H9 (cell line): ENCODE measurements around the gene WNT4. TPM values are rescaled to one million over a fixed set of nuclear protein-coding genes. Genes with fewer than 3 reads are reported as not detected.

ENCODE experiments used
- DNase-seq: peaks from one replicate; pipeline ENCODE4 v3.0.0-alpha.2; 2017
- H2AFZ ChIP-seq: one replicate; pipeline ENCODE4 v1.6.1; 2013; ENCODE audit warnings: mild to moderate bottlenecking, low read length, control low read depth, moderate library complexity
- H2AK5ac ChIP-seq: 2 replicates; pipeline ENCODE4 v1.6.1; 2013; ENCODE audit warnings: low read length, control low read depth, mixed read lengths; ENCODE audit not compliant: insufficient read length
- H2BK120ac ChIP-seq: one replicate; pipeline ENCODE4 v1.6.1; 2013; ENCODE audit warnings: low read depth, mild to moderate bottlenecking, low read length, control low read depth, inconsistent platforms; ENCODE audit not compliant: poor library complexity, severe bottlenecking
- H2BK12ac ChIP-seq: 2 replicates; pipeline ENCODE4 v1.6.1; 2013; ENCODE audit warnings: low read length, control low read depth, mixed read lengths, low read depth; ENCODE audit not compliant: insufficient read length
- H2BK15ac ChIP-seq: 2 replicates; pipeline ENCODE4 v1.6.1; 2013; ENCODE audit warnings: low read depth, low read length, control low read depth
- H2BK20ac ChIP-seq: one replicate; pipeline ENCODE4 v1.6.1; 2013; ENCODE audit warnings: low read depth, mild to moderate bottlenecking, low read length, control low read depth, inconsistent platforms; ENCODE audit not compliant: poor library complexity, severe bottlenecking
- H2BK5ac ChIP-seq: 2 replicates; pipeline ENCODE4 v1.6.1; 2013; ENCODE audit warnings: low read length, control low read depth, mixed read lengths; ENCODE audit not compliant: insufficient read length
- H3K14ac ChIP-seq: 2 replicates; pipeline ENCODE4 v1.6.1; 2013; ENCODE audit warnings: low read length, control low read depth; ENCODE audit not compliant: insufficient read depth
- H3K18ac ChIP-seq: 2 replicates; pipeline ENCODE4 v1.6.1; 2013; ENCODE audit warnings: low read depth, mild to moderate bottlenecking, mixed read lengths, low read length, control low read depth; ENCODE audit not compliant: insufficient read length
- H3K23ac ChIP-seq: 2 replicates; pipeline ENCODE4 v1.6.1; 2013; ENCODE audit warnings: low read length, control low read depth, mixed read lengths, low read depth; ENCODE audit not compliant: insufficient read length
- H3K23me2 ChIP-seq: 2 replicates; pipeline ENCODE4 v1.6.1; 2013; ENCODE audit warnings: low read depth, mild to moderate bottlenecking, mixed read lengths, low read length, control low read depth; ENCODE audit not compliant: insufficient read length, poor library complexity, severe bottlenecking
- H3K27ac ChIP-seq: 2 replicates; pipeline ENCODE4 v1.5.1; 2013; ENCODE audit warnings: low read length, control low read depth, mixed read lengths, low read depth; ENCODE audit not compliant: insufficient read length
- H3K27me3 ChIP-seq: 2 replicates; pipeline ENCODE4 v1.6.1; 2013; ENCODE audit warnings: low read length, control low read depth, inconsistent platforms; ENCODE audit not compliant: insufficient read depth
- H3K4ac ChIP-seq: 2 replicates; pipeline ENCODE4 v1.6.1; 2013; ENCODE audit warnings: low read depth, mild to moderate bottlenecking, control low read depth, inconsistent platforms, low read length, moderate library complexity
- H3K4me1 ChIP-seq: 2 replicates; pipeline ENCODE4 v1.6.1; 2013; ENCODE audit warnings: low read length, control low read depth, inconsistent platforms; ENCODE audit not compliant: insufficient read depth
- H3K4me2 ChIP-seq: 2 replicates; pipeline ENCODE4 v1.6.1; 2013; ENCODE audit warnings: low read length, control low read depth, mixed read lengths; ENCODE audit not compliant: insufficient read length, insufficient read depth
- H3K56ac ChIP-seq: 2 replicates; pipeline ENCODE4 v1.6.1; 2013; ENCODE audit warnings: low read depth, mild to moderate bottlenecking, mixed read lengths, low read length, control low read depth; ENCODE audit not compliant: insufficient read length
- H3K79me1 ChIP-seq: 2 replicates; pipeline ENCODE4 v1.6.1; 2013; ENCODE audit warnings: low read depth, mild to moderate bottlenecking, moderate library complexity, low read length, control low read depth, inconsistent platforms; ENCODE audit not compliant: insufficient read depth, poor library complexity, severe bottlenecking
- H3K79me2 ChIP-seq: 2 replicates; pipeline ENCODE4 v1.6.1; 2013; ENCODE audit warnings: low read length, control low read depth, inconsistent platforms; ENCODE audit not compliant: insufficient read depth
- H3K9ac ChIP-seq: 2 replicates; pipeline ENCODE4 v1.6.1; 2013; ENCODE audit warnings: low read length, control low read depth, mixed read lengths; ENCODE audit not compliant: insufficient read length; ENCODE audit errors: extremely low read depth
- H3K9me3 ChIP-seq: one replicate; pipeline ENCODE4 v1.6.1; 2013; ENCODE audit warnings: low read depth, low read length, inconsistent platforms; ENCODE audit not compliant: control insufficient read depth
- H3T11ph ChIP-seq: one replicate; pipeline ENCODE4 v1.6.1; 2013; ENCODE audit warnings: mild to moderate bottlenecking, low read length, control low read depth, inconsistent platforms
- H4K20me1 ChIP-seq: one replicate; pipeline ENCODE4 v1.6.1; 2013; ENCODE audit not compliant: control insufficient read depth, insufficient read length, insufficient read depth
- H4K5ac ChIP-seq: 2 replicates; pipeline ENCODE4 v1.6.1; 2013; ENCODE audit warnings: low read depth, mild to moderate bottlenecking, mixed read lengths, low read length, control low read depth; ENCODE audit not compliant: insufficient read length
- H4K8ac ChIP-seq: replicated peaks from 2 replicates; pipeline ENCODE4 v1.6.1; 2013; ENCODE audit warnings: low read length, control low read depth, mixed read lengths, low read depth; ENCODE audit not compliant: insufficient read length
- H4K91ac ChIP-seq: 2 replicates; pipeline ENCODE4 v1.6.1; 2013; ENCODE audit warnings: low read depth, mild to moderate bottlenecking, moderate library complexity, mixed read lengths, low read length, control low read depth; ENCODE audit not compliant: insufficient read length
- H3K27ac Mint-ChIP-seq, 3 experiments: 2 replicates in 2 of 3; 3 replicates in 1 of 3; pipeline ENCODE4 v1.8.0; 2020 to 2021; ENCODE audit warnings: mixed read lengths in 3 of 3, mild to moderate bottlenecking in 1 of 3, moderate library complexity in 1 of 3
- H3K27me3 Mint-ChIP-seq: 2 replicates; pipeline ENCODE4 v1.8.0; 2021; ENCODE audit warnings: low read depth, mild to moderate bottlenecking, moderate library complexity, mixed read lengths
- H3K36me3 Mint-ChIP-seq, 3 experiments: 2 replicates in 2 of 3; 3 replicates in 1 of 3; pipeline ENCODE4 v1.8.0; 2020 to 2021; ENCODE audit warnings: low read depth in 3 of 3, mixed read lengths in 3 of 3; ENCODE audit not compliant: insufficient read depth in 1 of 3
- H3K4me1 Mint-ChIP-seq, 2 experiments: 2 replicates each; pipeline ENCODE4 v1.8.0; 2020; ENCODE audit warnings: mixed read lengths in 2 of 2
- H3K4me3 Mint-ChIP-seq, 2 experiments: 2 replicates in 1 of 2; 3 replicates in 1 of 2; pipeline ENCODE4 v1.8.0; 2020 to 2021; ENCODE audit warnings: mild to moderate bottlenecking in 2 of 2, mixed read lengths in 2 of 2, moderate library complexity in 1 of 2
- H3K9me3 Mint-ChIP-seq, 2 experiments: 2 replicates in 1 of 2; 3 replicates in 1 of 2; pipeline ENCODE4 v1.8.0; 2020; ENCODE audit warnings: mild to moderate bottlenecking in 2 of 2, mixed read lengths in 2 of 2, moderate library complexity in 1 of 2
- WGBS: extraction: QIAGEN DNeasy Blood & Tissue Kit; methylation state at CpG from one replicate; pipeline ENCODE4 v1.1.7; 2013; ENCODE audit warnings: missing lambda C conversion rate, low lambda C conversion rate, mixed read lengths; ENCODE audit not compliant: insufficient read length; ENCODE audit errors: extremely low coverage; 5-methylcytosine and 5-hydroxymethylcytosine counted together
- total RNA-seq: library from RNA; stranded (reverse); gene quantifications from 2 replicates; pipeline ENCODE4 v1.2.1, GENCODE V29; 2021
- TF ChIP-seq, protein P1 (sequence below): fragments of 200-600 bp; sonication (generic); conservative IDR thresholded peaks from 3 replicates; pipeline ENCODE4 v1.8.0; 2021; ENCODE audit warnings: antibody characterized with exemption, mild to moderate bottlenecking

WNT4 gene
- total RNA-seq, 1 experiment from 2014 or later: 1.4 TPM

DNA sequence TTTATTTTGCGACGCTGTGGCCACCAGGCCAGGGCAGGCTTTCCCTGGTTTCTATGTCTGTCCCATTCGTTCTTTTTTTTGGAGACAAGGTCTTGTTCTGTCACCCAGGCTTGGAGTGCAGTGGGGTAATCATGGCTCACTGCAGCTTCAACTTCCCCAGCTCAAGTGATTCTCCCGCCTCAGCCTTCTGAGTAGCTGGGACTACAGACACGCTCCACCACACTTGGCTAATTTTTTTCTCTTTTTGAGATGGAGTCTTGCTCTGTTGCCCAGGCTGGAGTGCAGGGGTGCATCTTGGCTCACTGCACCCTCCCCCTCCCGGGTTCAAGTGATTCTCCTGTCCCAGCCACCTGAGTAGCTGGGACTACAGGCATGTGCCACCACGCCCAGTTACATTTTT, 43.4 kb upstream of the WNT4 start:
- no peak for DNase-seq
- H3K27me3 Mint-ChIP-seq: peaks cover 10% of the 10 kb centered on the region
- no peak overlapping the region for H3K56ac ChIP-seq
- H3K4ac ChIP-seq: no peak overlapping the region
- H3K9me3 Mint-ChIP-seq: no peaks in the 10 kb centered on the region; a peak in 1 of 5 replicates
- H2BK15ac ChIP-seq: no peak overlapping the region
- no peak overlapping the region for H2BK12ac ChIP-seq
- no CpG with 5 or more reads among the region's 7 CpGs for WGBS
- no peak overlapping the region for H2BK5ac ChIP-seq
- H3K79me1 ChIP-seq: no peaks in the 10 kb centered on the region
- H3K4me2 ChIP-seq: no peak overlapping the region
- no peak overlapping the region for H2AK5ac ChIP-seq
- no peaks in the 10 kb centered on the region for H4K20me1 ChIP-seq
- H3K14ac ChIP-seq: no peak overlapping the region
- no peak overlapping the region for H3T11ph ChIP-seq
- H3K23me2 ChIP-seq: no peaks in the 10 kb centered on the region
- TF ChIP-seq, protein P1, sequence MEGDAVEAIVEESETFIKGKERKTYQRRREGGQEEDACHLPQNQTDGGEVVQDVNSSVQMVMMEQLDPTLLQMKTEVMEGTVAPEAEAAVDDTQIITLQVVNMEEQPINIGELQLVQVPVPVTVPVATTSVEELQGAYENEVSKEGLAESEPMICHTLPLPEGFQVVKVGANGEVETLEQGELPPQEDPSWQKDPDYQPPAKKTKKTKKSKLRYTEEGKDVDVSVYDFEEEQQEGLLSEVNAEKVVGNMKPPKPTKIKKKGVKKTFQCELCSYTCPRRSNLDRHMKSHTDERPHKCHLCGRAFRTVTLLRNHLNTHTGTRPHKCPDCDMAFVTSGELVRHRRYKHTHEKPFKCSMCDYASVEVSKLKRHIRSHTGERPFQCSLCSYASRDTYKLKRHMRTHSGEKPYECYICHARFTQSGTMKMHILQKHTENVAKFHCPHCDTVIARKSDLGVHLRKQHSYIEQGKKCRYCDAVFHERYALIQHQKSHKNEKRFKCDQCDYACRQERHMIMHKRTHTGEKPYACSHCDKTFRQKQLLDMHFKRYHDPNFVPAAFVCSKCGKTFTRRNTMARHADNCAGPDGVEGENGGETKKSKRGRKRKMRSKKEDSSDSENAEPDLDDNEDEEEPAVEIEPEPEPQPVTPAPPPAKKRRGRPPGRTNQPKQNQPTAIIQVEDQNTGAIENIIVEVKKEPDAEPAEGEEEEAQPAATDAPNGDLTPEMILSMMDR: no peak
- no peaks in the 10 kb centered on the region for H3K79me2 ChIP-seq
- no peak overlapping the region for H4K8ac ChIP-seq
- no peak overlapping the region for H3K18ac ChIP-seq
- no peak overlapping the region for H3K27ac ChIP-seq
- H3K4me1 Mint-ChIP-seq: peaks cover 4 to 16% of the 10 kb centered on the region in 2 experiments
- H3K23ac ChIP-seq: no peak overlapping the region
- no peak overlapping the region for H3K27ac Mint-ChIP-seq
- H2BK120ac ChIP-seq: no peak overlapping the region
- H3K4me3 Mint-ChIP-seq: no peak overlapping the region
- H3K36me3 Mint-ChIP-seq: no peaks in the 10 kb centered on the region
- H2AFZ ChIP-seq: no peak overlapping the region
- no peak overlapping the region for H4K5ac ChIP-seq
- no peak overlapping the region for H3K9ac ChIP-seq
- H3K27me3 ChIP-seq: no peaks in the 10 kb centered on the region
- H4K91ac ChIP-seq: no peak overlapping the region
- no peak overlapping the region for H2BK20ac ChIP-seq
- no peaks in the 10 kb centered on the region for H3K9me3 ChIP-seq
- H3K4me1 ChIP-seq: no peaks in the 10 kb centered on the region
